DMS79 treated with DMSO at 0.1 percent for 48 hours (cell line): ENCODE measurements around the gene MGAT2.
"Not testable (repeated sequence)": the region's sequence is repeated elsewhere in the genome, so short reads cannot be mapped to it uniquely, and the experiment has no call there.

ENCODE experiments used
- DNase-seq: peaks from one replicate; lab custom pipeline; 2025; lab: John Stamatoyannopoulos, UW

MGAT2 gene

GRCh38 chr14:49657500-49657899 lies 36.9 kb downstream of the MGAT2 start:
- DNase-seq: not testable (repeated sequence)

GRCh38 chr14:49659526-49660455 lies 39.2 kb downstream of the MGAT2 start:
- DNase-seq: no peak

- no peak for DNase-seq
Observed at GRCh38 chr14:49670475-49670874, 49.9 kb downstream of the MGAT2 start.
